Karpas-422 (cell line): ENCODE data around the gene HTRA2. TPM values are rescaled to one million over a fixed set of nuclear protein-coding genes. Genes with fewer than 3 reads are reported as not detected.

Source experiments
- DNase-seq: peaks from one replicate; pipeline ENCODE4 v3.0.0-alpha.2; 2015
- H2AFZ ChIP-seq: fragments of 200-600 bp; sonication (generic); 2 replicates; pipeline ENCODE4 v1.6.1; 2014; ENCODE audit warnings: antibody characterized with exemption, low read length, mixed read lengths
- H3K27ac ChIP-seq: fragments of 200-600 bp; sonication (generic); 2 replicates; pipeline ENCODE4 v1.5.1; 2014; ENCODE audit warnings: mild to moderate bottlenecking, low read length, moderate library complexity
- H3K27me3 ChIP-seq: fragments of 200-600 bp; sonication (generic); 2 replicates; pipeline ENCODE4 v1.6.1; 2014; ENCODE audit warnings: low read length, mixed read lengths
- H3K36me3 ChIP-seq: fragments of 200-600 bp; sonication (generic); 2 replicates; pipeline ENCODE4 v1.6.1; 2014; ENCODE audit warnings: low read length, mixed read lengths; ENCODE audit not compliant: insufficient read depth
- H3K4me1 ChIP-seq: fragments of 200-600 bp; sonication (generic); 2 replicates; pipeline ENCODE4 v1.6.1; 2014; ENCODE audit warnings: mild to moderate bottlenecking, low read length, mixed read lengths
- H3K4me2 ChIP-seq: fragments of 200-600 bp; sonication (generic); 2 replicates; pipeline ENCODE4 v1.6.1; 2014; ENCODE audit warnings: low read length, low read depth, mild to moderate bottlenecking; ENCODE audit not compliant: poor library complexity, severe bottlenecking
- H3K4me3 ChIP-seq: fragments of 200-600 bp; sonication (generic); 2 replicates; pipeline ENCODE4 v1.5.1; 2014; ENCODE audit warnings: mild to moderate bottlenecking, antibody characterized with exemption, low read length, mixed read lengths
- H3K79me2 ChIP-seq: fragments of 200-600 bp; sonication (generic); 2 replicates; pipeline ENCODE4 v1.6.1; 2014; ENCODE audit warnings: mild to moderate bottlenecking, low read length, mixed read lengths
- H3K9ac ChIP-seq: fragments of 200-600 bp; sonication (generic); 2 replicates; pipeline ENCODE4 v1.6.0; 2014; ENCODE audit warnings: low read length
- H3K9me2 ChIP-seq: fragments of 200-600 bp; sonication (generic), shearing (Covaris generic); replicated peaks from 2 replicates; pipeline ENCODE4 v1.6.0; 2014; ENCODE audit warnings: mild to moderate bottlenecking, low read length, moderate library complexity; ENCODE audit not compliant: insufficient read depth
- H3K9me3 ChIP-seq: fragments of 300-700, 200-600 bp; sonication (generic); 2 replicates; pipeline ENCODE4 v1.6.1; 2014; ENCODE audit warnings: low read length, mixed read lengths
- H4K20me1 ChIP-seq: fragments of 200-600 bp; sonication (generic); 2 replicates; pipeline ENCODE4 v1.6.1; 2014; ENCODE audit warnings: mild to moderate bottlenecking, antibody characterized with exemption, low read length, low read depth; ENCODE audit not compliant: insufficient read depth
- total RNA-seq: library from RNA; depleted of rRNA; stranded (reverse); fragments of >200 nt; shearing (Covaris generic); gene quantifications from 2 replicates; pipeline ENCODE4 v1.2.3, GENCODE V29; 2014; ENCODE audit warnings: low replicate concordance; rRNA removed

The HTRA2 gene
- total RNA-seq, 1 experiment from 2014 or later = 36.8 TPM

GRCh38 chr2:74576211-74576862, 46.6 kb downstream of the HTRA2 start:
- H2AFZ ChIP-seq = peak overlapping the region; percentile 51
- no peak overlapping the region for H3K4me3 ChIP-seq
- H3K79me2 ChIP-seq = no peaks in the 10 kb centered on the region
- no peak for DNase-seq
- no peaks in the 10 kb centered on the region for H3K9me2 ChIP-seq
- no peaks in the 10 kb centered on the region for H4K20me1 ChIP-seq
- H3K36me3 ChIP-seq = no peaks in the 10 kb centered on the region
- H3K4me1 ChIP-seq = peaks cover 30% of the 10 kb centered on the region
- no peak overlapping the region for H3K27ac ChIP-seq
- no peak overlapping the region for H3K9ac ChIP-seq
- no peak overlapping the region for H3K4me2 ChIP-seq
- H3K27me3 ChIP-seq = no peaks in the 10 kb centered on the region
- no peaks in the 10 kb centered on the region for H3K9me3 ChIP-seq

- Histone ChIP-seq H3K27ac (no peak overlapping the region), H3K27me3 (no peaks in the 10 kb centered on the region), H3K4me2 (no peak overlapping the region), H3K9ac (no peak overlapping the region), H3K79me2 (no peaks in the 10 kb centered on the region), H3K9me2 (no peaks in the 10 kb centered on the region), H3K9me3 (no peaks in the 10 kb centered on the region), H4K20me1 (no peaks in the 10 kb centered on the region), H3K36me3 (no peaks in the 10 kb centered on the region), H3K4me3 (no peak overlapping the region), H2AFZ (peak overlapping the region; percentile 51), H3K4me1 (peaks cover 28% of the 10 kb centered on the region)
- no peak for DNase-seq
Observed at GRCh38 chr2:74576863-74577229, 47.1 kb downstream of the HTRA2 start.

DNA sequence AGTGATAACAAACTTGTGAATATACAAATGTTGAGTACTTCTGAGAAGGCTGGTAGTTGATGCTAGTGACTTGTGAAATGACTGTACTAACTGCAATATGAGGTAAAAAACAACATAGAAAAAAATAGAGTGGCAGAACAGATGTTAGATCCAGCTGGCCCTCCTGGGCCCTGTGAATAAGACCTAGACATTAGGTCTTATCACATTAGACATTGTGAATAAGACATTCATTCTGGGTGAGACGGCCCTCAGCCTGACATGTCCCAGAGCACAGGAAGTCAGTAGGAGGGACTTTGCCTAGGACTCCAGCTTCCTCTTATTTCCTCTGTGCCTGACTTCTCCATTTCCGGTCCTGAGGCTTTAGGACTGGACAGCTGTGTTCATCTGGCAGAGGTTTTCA, 47.7 kb downstream of the HTRA2 start:
- Histone ChIP-seq H4K20me1 (no peaks in the 10 kb centered on the region), H3K9ac (no peak overlapping the region), H3K4me3 (no peak overlapping the region), H3K4me1 (peaks cover 26% of the 10 kb centered on the region), H3K4me2 (no peak overlapping the region), H3K27me3 (no peaks in the 10 kb centered on the region), H2AFZ (peak overlapping the region; percentile 51), H3K79me2 (no peaks in the 10 kb centered on the region), H3K9me3 (no peaks in the 10 kb centered on the region), H3K27ac (no peak overlapping the region), H3K36me3 (no peaks in the 10 kb centered on the region), H3K9me2 (no peaks in the 10 kb centered on the region)
- peak; percentile 72 for DNase-seq

GRCh38 chr2:74578408-74578807, 48.7 kb downstream of the HTRA2 start:
- DNase-seq = no peak
- H3K4me3 ChIP-seq = no peak overlapping the region
- H3K79me2 ChIP-seq = no peaks in the 10 kb centered on the region
- H3K9me3 ChIP-seq = no peaks in the 10 kb centered on the region
- H3K4me2 ChIP-seq = no peak overlapping the region
- no peak overlapping the region for H3K27ac ChIP-seq
- no peak overlapping the region for H3K9ac ChIP-seq
- H4K20me1 ChIP-seq = no peaks in the 10 kb centered on the region
- peaks cover 22% of the 10 kb centered on the region for H3K4me1 ChIP-seq
- H3K27me3 ChIP-seq = no peaks in the 10 kb centered on the region
- H2AFZ ChIP-seq = no peak overlapping the region; the same call in 1 of the 2 replicates
- H3K9me2 ChIP-seq = no peaks in the 10 kb centered on the region
- H3K36me3 ChIP-seq = no peaks in the 10 kb centered on the region

DNA sequence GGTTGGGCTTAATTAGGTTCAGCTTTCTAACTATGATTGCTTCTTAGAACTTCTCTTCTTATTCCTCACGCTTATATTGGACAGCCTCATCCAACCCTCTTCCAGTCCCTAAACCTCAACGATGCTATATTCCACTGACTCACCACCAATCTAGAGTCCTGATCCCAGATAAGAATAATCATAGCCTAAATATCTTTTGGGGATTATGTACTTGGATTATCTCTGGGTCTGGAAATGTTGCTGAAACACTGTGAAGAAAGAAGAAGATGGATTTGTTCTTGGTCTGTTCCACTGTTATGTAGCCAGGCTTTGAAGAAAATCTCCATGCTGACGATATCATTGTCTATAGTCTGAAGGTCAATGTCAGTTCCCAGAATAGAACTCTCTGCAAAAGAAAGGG, 51.7 kb downstream of the HTRA2 start:
- no peaks in the 10 kb centered on the region for H4K20me1 ChIP-seq
- H3K4me1 ChIP-seq = peaks cover 17% of the 10 kb centered on the region
- no peaks in the 10 kb centered on the region for H3K27me3 ChIP-seq
- no peaks in the 10 kb centered on the region for H3K9me3 ChIP-seq
- no peaks in the 10 kb centered on the region for H3K36me3 ChIP-seq
- no peaks in the 10 kb centered on the region for H3K79me2 ChIP-seq
- H2AFZ ChIP-seq = no peak overlapping the region
- no peak for DNase-seq
- no peaks in the 10 kb centered on the region for H3K9me2 ChIP-seq
- no peak overlapping the region for H3K9ac ChIP-seq
- H3K4me3 ChIP-seq = no peak overlapping the region
- H3K4me2 ChIP-seq = no peak overlapping the region
- H3K27ac ChIP-seq = no peak overlapping the region

DNA sequence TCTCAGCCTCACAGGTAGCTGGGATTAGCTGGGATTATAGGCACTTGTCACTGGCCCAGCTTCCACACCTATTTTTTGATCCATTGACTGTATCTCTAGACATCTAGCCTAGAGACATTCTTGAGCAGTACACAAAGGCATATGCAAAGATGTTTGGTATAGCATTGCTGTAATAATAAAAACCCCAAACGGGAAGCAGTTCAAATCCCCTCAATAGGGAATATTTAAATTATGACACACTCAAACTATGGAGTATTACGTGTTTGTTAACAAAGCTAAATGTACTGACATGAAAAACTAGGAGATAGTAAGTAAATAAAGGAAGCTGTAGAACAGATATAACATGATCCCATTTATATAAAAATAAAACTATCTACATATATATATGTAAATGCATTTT, 52.5 kb downstream of the HTRA2 start:
- H3K79me2 ChIP-seq = no peaks in the 10 kb centered on the region
- H3K9me2 ChIP-seq = no peaks in the 10 kb centered on the region
- no peak overlapping the region for H3K9ac ChIP-seq
- H3K36me3 ChIP-seq = no peaks in the 10 kb centered on the region
- H3K27ac ChIP-seq = no peak overlapping the region
- no peak overlapping the region for H3K4me2 ChIP-seq
- H3K27me3 ChIP-seq = no peaks in the 10 kb centered on the region
- no peak overlapping the region for H3K4me3 ChIP-seq
- peaks cover 15% of the 10 kb centered on the region for H3K4me1 ChIP-seq
- H3K9me3 ChIP-seq = no peaks in the 10 kb centered on the region
- no peaks in the 10 kb centered on the region for H4K20me1 ChIP-seq
- no peak for DNase-seq
- H2AFZ ChIP-seq = no peak overlapping the region

Other genes with a start within 250 kb of the HTRA2 start
- gene SLC4A5, start 186.5 kb upstream of the HTRA2 start, total RNA-seq = 0.65 and 3.2 TPM in 2 replicates
- gene DCTN1, start 149.6 kb upstream of the HTRA2 start, total RNA-seq = 95.0 and 96.4 TPM in 2 replicates
- 3.8 and 7.6 TPM in 2 replicates for gene C2orf81, start 108.3 kb upstream of the HTRA2 start, total RNA-seq
- gene WDR54, start 108.2 kb upstream of the HTRA2 start, total RNA-seq = 130 and 239 TPM in 2 replicates
- gene RTKN, start 88.0 kb upstream of the HTRA2 start, total RNA-seq = 28.1 and 31.5 TPM in 2 replicates
- 29.3 and 86.9 TPM in 2 replicates for gene INO80B, start 74.8 kb upstream of the HTRA2 start, total RNA-seq
- gene WBP1, start 71.5 kb upstream of the HTRA2 start, total RNA-seq = 124 and 149 TPM in 2 replicates
- 69.1 and 95.6 TPM in 2 replicates for gene MOGS, start 64.6 kb upstream of the HTRA2 start, total RNA-seq
- gene MRPL53, start 57.3 kb upstream of the HTRA2 start, total RNA-seq = 91.4 and 144 TPM in 2 replicates
- 47.7 and 50.5 TPM in 2 replicates for gene CCDC142, start 46.9 kb upstream of the HTRA2 start, total RNA-seq
- 47.5 and 54.9 TPM in 2 replicates for gene TTC31, start 46.9 kb upstream of the HTRA2 start, total RNA-seq
- gene LBX2, start 30.3 kb upstream of the HTRA2 start, total RNA-seq = 7.2 and 15.8 TPM in 2 replicates
- gene PCGF1, start 22.2 kb upstream of the HTRA2 start, total RNA-seq = 44.8 and 58.3 TPM in 2 replicates
- 0.25 and 2.5 TPM in 2 replicates for gene TLX2, start 15.5 kb upstream of the HTRA2 start, total RNA-seq
- gene DQX1, start 3.7 kb upstream of the HTRA2 start, total RNA-seq = 1.4 and 22.6 TPM in 2 replicates
- 216 and 273 TPM in 2 replicates for gene AUP1, start 227 bp upstream of the HTRA2 start, total RNA-seq
- 0.15 and 1.3 TPM in 2 replicates for gene LOXL3, start 24.0 kb downstream of the HTRA2 start, total RNA-seq
- 24.7 and 57.1 TPM in 2 replicates for gene DOK1, start 24.8 kb downstream of the HTRA2 start, total RNA-seq
- 0.11 TPM in 1 of 2 replicates, not detected in the other for gene M1AP, start 118.4 kb downstream of the HTRA2 start, total RNA-seq
- 2.7 and 3.4 TPM in 2 replicates for gene SEMA4F, start 124.3 kb downstream of the HTRA2 start, total RNA-seq